Measurements from ENCODE around the gene GPR17. TPM values are rescaled to one million over a fixed set of nuclear protein-coding genes. Genes with fewer than 3 reads are reported as not detected.

Gene GPR17
- total RNA-seq, 1 donor from 2014 or later, result 6.4 TPM

GRCh38 chr2:127607399-127607908, 38.5 kb upstream of the GPR17 start:
- H3K4me1 Mint-ChIP-seq, result no peaks in the 10 kb centered on the region
- peaks cover 8% of the 10 kb centered on the region for H3K9me3 Mint-ChIP-seq
- peaks cover 4% of the 10 kb centered on the region for H3K36me3 Mint-ChIP-seq (ENCODE audit: low read depth)
- no peaks in the 10 kb centered on the region for H3K27me3 Mint-ChIP-seq (ENCODE audit: low read depth)
- no peak overlapping the region for H3K27ac Mint-ChIP-seq (ENCODE audit: unreplicated experiment)
- H3K4me3 Mint-ChIP-seq, result no peak overlapping the region
- TF ChIP-seq, protein P1, sequence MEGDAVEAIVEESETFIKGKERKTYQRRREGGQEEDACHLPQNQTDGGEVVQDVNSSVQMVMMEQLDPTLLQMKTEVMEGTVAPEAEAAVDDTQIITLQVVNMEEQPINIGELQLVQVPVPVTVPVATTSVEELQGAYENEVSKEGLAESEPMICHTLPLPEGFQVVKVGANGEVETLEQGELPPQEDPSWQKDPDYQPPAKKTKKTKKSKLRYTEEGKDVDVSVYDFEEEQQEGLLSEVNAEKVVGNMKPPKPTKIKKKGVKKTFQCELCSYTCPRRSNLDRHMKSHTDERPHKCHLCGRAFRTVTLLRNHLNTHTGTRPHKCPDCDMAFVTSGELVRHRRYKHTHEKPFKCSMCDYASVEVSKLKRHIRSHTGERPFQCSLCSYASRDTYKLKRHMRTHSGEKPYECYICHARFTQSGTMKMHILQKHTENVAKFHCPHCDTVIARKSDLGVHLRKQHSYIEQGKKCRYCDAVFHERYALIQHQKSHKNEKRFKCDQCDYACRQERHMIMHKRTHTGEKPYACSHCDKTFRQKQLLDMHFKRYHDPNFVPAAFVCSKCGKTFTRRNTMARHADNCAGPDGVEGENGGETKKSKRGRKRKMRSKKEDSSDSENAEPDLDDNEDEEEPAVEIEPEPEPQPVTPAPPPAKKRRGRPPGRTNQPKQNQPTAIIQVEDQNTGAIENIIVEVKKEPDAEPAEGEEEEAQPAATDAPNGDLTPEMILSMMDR (conservative IDR thresholded peaks at IDR 0.05), result no peak
- no peak for DNase-seq (ENCODE audit: low read depth, low spot score)

GRCh38 chr2:127608061-127609030, 37.6 kb upstream of the GPR17 start:
- Mint-ChIP-seq H3K4me3 (no peak overlapping the region), H3K27ac (ENCODE audit: unreplicated experiment) (no peak overlapping the region), H3K36me3 (ENCODE audit: low read depth) (no peaks in the 10 kb centered on the region), H3K9me3 (peaks cover 7% of the 10 kb centered on the region), H3K27me3 (ENCODE audit: low read depth) (no peaks in the 10 kb centered on the region), H3K4me1 (no peaks in the 10 kb centered on the region)
- TF ChIP-seq, protein P1 (conservative IDR thresholded peaks at IDR 0.05), result no peak
- DNase-seq (ENCODE audit: low read depth, low spot score), result no peak

GRCh38 chr2:127609031-127609751, 36.8 kb upstream of the GPR17 start:
- Mint-ChIP-seq H3K4me3 (no peak overlapping the region), H3K4me1 (no peaks in the 10 kb centered on the region), H3K36me3 (ENCODE audit: low read depth) (no peaks in the 10 kb centered on the region), H3K9me3 (peaks cover 11% of the 10 kb centered on the region), H3K27ac (ENCODE audit: unreplicated experiment) (peak overlapping the region; percentile 19), H3K27me3 (ENCODE audit: low read depth) (no peaks in the 10 kb centered on the region)
- TF ChIP-seq, protein P1 (conservative IDR thresholded peaks at IDR 0.05), result no peak
- DNase-seq (ENCODE audit: low read depth, low spot score), result no peak

DNA sequence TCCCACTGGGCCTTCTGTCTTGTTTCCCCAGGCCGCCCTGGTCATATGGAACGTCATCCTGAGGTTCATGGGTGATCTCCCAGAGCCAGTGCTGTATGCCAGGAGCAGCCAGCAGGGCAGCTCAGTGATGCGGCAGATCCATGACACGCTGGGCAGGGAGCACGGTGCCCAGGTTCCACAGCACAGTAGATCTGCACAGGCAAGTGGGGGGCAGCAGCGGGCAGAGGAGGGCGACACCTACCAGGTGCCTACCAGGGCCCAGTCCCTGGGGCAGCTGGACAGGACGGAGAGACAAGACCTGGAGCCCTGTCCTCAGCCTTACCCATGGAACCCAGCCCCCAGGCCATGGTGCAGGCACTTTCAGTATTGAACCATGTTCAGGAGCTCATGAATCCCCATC, 36.1 kb upstream of the GPR17 start:
- no peaks in the 10 kb centered on the region for H3K27me3 Mint-ChIP-seq (ENCODE audit: low read depth)
- DNase-seq (ENCODE audit: low read depth, low spot score), result no peak
- TF ChIP-seq, protein P1 (conservative IDR thresholded peaks at IDR 0.05), result no peak

GRCh38 chr2:127610561-127610960, 35.4 kb upstream of the GPR17 start:
- TF ChIP-seq, protein P1 (conservative IDR thresholded peaks at IDR 0.05), result no peak
- H3K36me3 Mint-ChIP-seq (ENCODE audit: low read depth), result no peaks in the 10 kb centered on the region
- H3K27ac Mint-ChIP-seq (ENCODE audit: unreplicated experiment), result no peak overlapping the region
- H3K4me3 Mint-ChIP-seq, result no peak overlapping the region
- no peaks in the 10 kb centered on the region for H3K4me1 Mint-ChIP-seq
- DNase-seq (ENCODE audit: low read depth, low spot score), result no peak
- H3K27me3 Mint-ChIP-seq (ENCODE audit: low read depth), result no peaks in the 10 kb centered on the region
- H3K9me3 Mint-ChIP-seq, result peaks cover 11% of the 10 kb centered on the region

More for the DNA sequence above, 36.1 kb upstream of the GPR17 start:
- H3K9me3 Mint-ChIP-seq, result peaks cover 11% of the 10 kb centered on the region
- no peaks in the 10 kb centered on the region for H3K4me1 Mint-ChIP-seq
- no peak overlapping the region for H3K4me3 Mint-ChIP-seq
- no peak overlapping the region for H3K27ac Mint-ChIP-seq (ENCODE audit: unreplicated experiment)
- H3K36me3 Mint-ChIP-seq (ENCODE audit: low read depth), result no peaks in the 10 kb centered on the region
